Neural crest cell (in vitro differentiated cells): ENCODE data around the gene VAMP1. TPM values are rescaled to one million over a fixed set of nuclear protein-coding genes. Genes with fewer than 3 reads are reported as not detected.

Experiments used
- DNase-seq: peaks from one replicate; pipeline ENCODE4 v3.0.0; 2021; ENCODE audit warnings: low read depth, mixed read lengths, low spot score
- H3K27ac Mint-ChIP-seq: one replicate; pipeline ENCODE4 v1.8.0; 2021; ENCODE audit warnings: mild to moderate bottlenecking, mixed read lengths; ENCODE audit not compliant: unreplicated experiment
- H3K27me3 Mint-ChIP-seq: 2 replicates; pipeline ENCODE4 v1.8.0; 2021; ENCODE audit warnings: low read depth, mild to moderate bottlenecking, mixed read lengths
- H3K36me3 Mint-ChIP-seq: 2 replicates; pipeline ENCODE4 v1.8.0; 2021; ENCODE audit warnings: low read depth, mild to moderate bottlenecking, mixed read lengths
- H3K4me1 Mint-ChIP-seq: 2 replicates; pipeline ENCODE4 v1.8.0; 2021; ENCODE audit warnings: mixed read lengths
- H3K4me3 Mint-ChIP-seq: one replicate; pipeline ENCODE4 v1.8.0; 2021; ENCODE audit warnings: mild to moderate bottlenecking, mixed read lengths
- H3K9me3 Mint-ChIP-seq: 2 replicates; pipeline ENCODE4 v1.8.0; 2021; ENCODE audit warnings: mixed read lengths
- CTCF ChIP-seq: fragments of 200-600 bp; sonication (generic); conservative IDR thresholded peaks from 2 replicates; pipeline ENCODE4 v1.5.0; 2021; ENCODE audit warnings: antibody characterized with exemption, mild to moderate bottlenecking
- total RNA-seq: library from RNA; stranded (reverse); gene quantifications from 2 replicates; pipeline ENCODE4 v1.2.1, GENCODE V29; 2021

VAMP1 gene
- total RNA-seq, 1 donor from 2014 or later: 9.8 TPM

- no peak overlapping the region for H3K4me3 Mint-ChIP-seq
- peaks cover 3% of the 10 kb centered on the region for H3K27me3 Mint-ChIP-seq
- H3K27ac Mint-ChIP-seq: no peak overlapping the region
- peaks cover 7% of the 10 kb centered on the region for H3K4me1 Mint-ChIP-seq
- DNase-seq: no peak
- H3K36me3 Mint-ChIP-seq: no peaks in the 10 kb centered on the region
- TF ChIP-seq CTCF: no peak
- peaks cover 9% of the 10 kb centered on the region for H3K9me3 Mint-ChIP-seq
Observed at GRCh38 chr12:6420364-6420763, 50.1 kb downstream of the VAMP1 start.

- H3K27me3 Mint-ChIP-seq: peaks cover 3% of the 10 kb centered on the region
- H3K36me3 Mint-ChIP-seq: no peaks in the 10 kb centered on the region
- no peak for DNase-seq
- H3K4me3 Mint-ChIP-seq: no peak overlapping the region
- peaks cover 7% of the 10 kb centered on the region for H3K4me1 Mint-ChIP-seq
- peaks cover 9% of the 10 kb centered on the region for H3K9me3 Mint-ChIP-seq
- H3K27ac Mint-ChIP-seq: no peak overlapping the region
- TF ChIP-seq CTCF: no peak
Observed at GRCh38 chr12:6418796-6419195, 51.7 kb downstream of the VAMP1 start.

GRCh38 chr12:6416596-6416995 is 53.9 kb downstream of the VAMP1 start:
- H3K9me3 Mint-ChIP-seq: peaks cover 6% of the 10 kb centered on the region
- H3K27me3 Mint-ChIP-seq: no peaks in the 10 kb centered on the region
- H3K36me3 Mint-ChIP-seq: no peaks in the 10 kb centered on the region
- H3K4me3 Mint-ChIP-seq: no peak overlapping the region
- DNase-seq: no peak
- H3K4me1 Mint-ChIP-seq: peaks cover 3% of the 10 kb centered on the region
- no peak for TF ChIP-seq CTCF
- no peak overlapping the region for H3K27ac Mint-ChIP-seq

Other genes starting within 250 kb of the VAMP1 start
- 0.47 and 0.55 TPM in 2 replicates for gene PLEKHG6, start 160.0 kb downstream of the VAMP1 start, total RNA-seq
- gene TNFRSF1A, start 128.6 kb downstream of the VAMP1 start, total RNA-seq: 41.5 and 47.7 TPM in 2 replicates
- gene SCNN1A, start 95.1 kb downstream of the VAMP1 start, total RNA-seq: not detected in 2 replicates
- gene LTBR, start 86.5 kb downstream of the VAMP1 start, total RNA-seq: 1.6 and 1.7 TPM in 2 replicates
- gene CD27, start 25.7 kb downstream of the VAMP1 start, total RNA-seq: not detected in 2 replicates
- gene TAPBPL, start 18.6 kb downstream of the VAMP1 start, total RNA-seq: 0.73 and 1.2 TPM in 2 replicates
- gene MRPL51, start 22.6 kb upstream of the VAMP1 start, total RNA-seq: 262 and 272 TPM in 2 replicates
- gene NCAPD2, start 23.4 kb upstream of the VAMP1 start, total RNA-seq: 133 TPM in 2 replicates
- gene GAPDH, start 63.8 kb upstream of the VAMP1 start, total RNA-seq: 3,867 and 3,984 TPM in 2 replicates
- 27.2 and 28.9 TPM in 2 replicates for gene IFFO1, start 85.4 kb upstream of the VAMP1 start, total RNA-seq
- 73.3 and 75.1 TPM in 2 replicates for gene NOP2, start 97.6 kb upstream of the VAMP1 start, total RNA-seq
- gene CHD4, start 136.7 kb upstream of the VAMP1 start, total RNA-seq: 476 and 492 TPM in 2 replicates
- gene LPAR5, start 165.3 kb upstream of the VAMP1 start, total RNA-seq: not detected in 2 replicates
- 1.9 and 2.4 TPM in 2 replicates for gene ACRBP, start 176.8 kb upstream of the VAMP1 start, total RNA-seq
- 37.9 TPM in 2 replicates for gene ING4, start 192.4 kb upstream of the VAMP1 start, total RNA-seq
- gene ZNF384, start 218.7 kb upstream of the VAMP1 start, total RNA-seq: 93.2 and 94.3 TPM in 2 replicates
- 8.6 and 8.7 TPM in 2 replicates for gene PIANP, start 230.1 kb upstream of the VAMP1 start, total RNA-seq